T-helper 2 cell treated with Interferon-gamma antibody and Interleukin-4, amounts not matched to agents 100 ng/mL and 5 ng/mL, for 36 hours (primary cell): ENCODE results near the gene PALMD. TPM values are rescaled to one million over a fixed set of nuclear protein-coding genes. Genes with fewer than 3 reads are reported as not detected.

ENCODE experiments used
- intact Hi-C: fragments of 100-400 bp; cut with micrococcal nuclease; formaldehyde crosslinking; loops from one replicate; pipeline ENCODE4 v1.15.1; 2023
- total RNA-seq: library from RNA; stranded (reverse); gene quantifications from 2 replicates; pipeline ENCODE4 v1.2.3, GENCODE V29; 2022

PALMD gene
- total RNA-seq, 1 donor from 2014 or later: not detected

DNA sequence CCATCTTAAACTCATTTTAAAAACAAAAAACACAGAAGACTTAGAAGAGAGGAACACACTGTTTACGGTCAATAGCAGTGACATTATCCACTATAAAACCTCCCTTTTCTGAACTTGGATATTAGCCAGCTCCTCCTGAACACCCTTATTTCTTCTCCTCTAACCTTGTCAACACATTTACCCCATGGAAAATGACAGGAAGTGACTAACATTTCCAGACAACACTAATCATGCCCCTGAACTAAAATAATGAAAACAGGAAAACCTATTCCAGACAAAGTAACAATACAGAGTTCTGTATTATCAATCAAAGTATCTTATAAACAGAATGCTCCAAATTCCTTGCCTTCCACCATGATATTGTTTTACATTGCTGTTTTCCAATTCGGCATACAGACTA, 45.3 kb downstream of the PALMD start:
- intact Hi-C loops: no loop called here

DNA sequence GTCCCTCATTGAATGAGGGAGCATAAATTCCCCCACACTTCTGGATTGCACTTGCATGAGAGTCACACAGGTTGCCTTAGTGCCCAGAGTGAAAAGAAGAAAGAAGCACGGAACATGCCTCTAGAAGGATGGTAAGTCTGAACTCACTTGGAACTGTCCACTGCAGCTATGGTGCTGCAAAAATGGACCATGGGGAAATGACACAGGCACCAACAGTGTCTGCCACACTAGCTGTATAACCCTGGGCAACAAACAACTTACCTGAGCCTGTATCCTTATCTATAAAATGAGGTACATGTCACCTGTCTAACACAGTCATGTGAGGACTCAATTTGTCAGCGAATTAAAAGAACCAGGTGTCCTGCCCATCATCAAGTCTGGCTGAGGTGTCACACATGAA, 50.7 kb downstream of the PALMD start:
- intact Hi-C loops: no loop called here

DNA sequence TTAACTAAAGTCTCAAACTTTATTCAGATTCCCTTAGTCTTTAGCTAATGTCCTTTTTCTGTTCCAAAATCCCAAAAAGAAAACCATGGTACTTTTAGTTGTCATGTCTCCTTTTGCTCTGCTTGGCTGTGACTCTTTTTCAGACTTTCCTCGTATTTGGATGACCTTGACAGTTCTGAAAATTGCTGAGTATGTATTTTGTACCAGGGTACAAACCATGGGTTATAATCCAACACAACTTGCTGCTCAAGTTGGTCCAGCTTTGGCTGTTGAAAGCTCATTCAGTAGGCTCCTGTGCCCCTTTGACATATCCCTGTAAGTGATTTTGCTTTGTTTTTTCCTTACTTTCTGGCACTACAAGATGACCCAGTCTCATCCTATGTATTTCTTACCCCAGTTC, 51.7 kb downstream of the PALMD start:
- intact Hi-C loops: no loop called here

DNA sequence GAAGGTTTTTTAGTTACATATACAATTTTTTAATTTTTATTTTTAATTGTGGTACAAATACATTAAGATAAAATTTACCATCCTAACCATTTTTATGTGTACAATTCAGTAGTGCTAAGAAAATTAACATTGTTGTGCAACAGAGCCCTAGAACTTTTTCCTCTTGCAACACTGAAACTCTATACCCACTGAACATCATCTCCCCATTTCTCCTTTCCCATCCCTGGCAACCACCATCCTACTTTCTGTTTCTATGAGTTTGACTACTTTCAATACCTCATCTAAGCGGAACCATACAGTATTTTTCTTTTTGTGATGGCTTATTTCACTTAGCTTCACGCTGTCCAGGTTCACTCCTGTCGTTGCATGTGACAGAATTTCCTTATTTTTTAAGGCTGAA, 54.1 kb downstream of the PALMD start:
- intact Hi-C loops: loop anchor here (10.0 kb wide), 1 partner anchor 955 kb away; no protein-coding TSS in a partner anchor

GRCh38 chr1:99702221-99702620, 56.3 kb downstream of the PALMD start:
- intact Hi-C loops: loop anchor here (10.0 kb wide), 1 partner anchor 957 kb away; no protein-coding TSS in a partner anchor

- intact Hi-C loops: loop anchor here (10.0 kb wide), 1 partner anchor 960 kb away; no protein-coding TSS in a partner anchor
These were observed 58.5 kb downstream of the PALMD start for GRCh38 chr1:99704356-99704816.

DNA sequence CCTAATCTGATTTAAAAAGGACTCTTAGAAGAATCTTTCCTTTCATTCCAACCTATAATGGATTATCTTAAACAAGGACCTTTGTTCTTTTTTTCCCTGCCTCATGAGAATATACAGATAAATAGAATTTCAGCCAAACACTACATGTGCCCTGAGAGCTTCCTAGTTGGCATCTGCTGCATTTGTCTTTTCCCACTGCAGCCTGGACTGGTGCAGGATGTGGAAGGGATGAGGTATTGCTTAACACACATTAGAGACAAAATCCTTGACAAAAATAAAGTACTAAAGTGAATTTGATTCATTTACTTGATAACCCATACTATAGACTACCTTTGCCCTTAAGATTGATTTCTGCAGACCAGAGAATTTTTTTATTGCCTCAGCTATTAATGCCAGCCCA, 59.5 kb downstream of the PALMD start:
- intact Hi-C loops: loop anchor here (5.0 to 10.0 kb wide), 2 partner anchors 223 to 961 kb away; no protein-coding TSS in a partner anchor

DNA sequence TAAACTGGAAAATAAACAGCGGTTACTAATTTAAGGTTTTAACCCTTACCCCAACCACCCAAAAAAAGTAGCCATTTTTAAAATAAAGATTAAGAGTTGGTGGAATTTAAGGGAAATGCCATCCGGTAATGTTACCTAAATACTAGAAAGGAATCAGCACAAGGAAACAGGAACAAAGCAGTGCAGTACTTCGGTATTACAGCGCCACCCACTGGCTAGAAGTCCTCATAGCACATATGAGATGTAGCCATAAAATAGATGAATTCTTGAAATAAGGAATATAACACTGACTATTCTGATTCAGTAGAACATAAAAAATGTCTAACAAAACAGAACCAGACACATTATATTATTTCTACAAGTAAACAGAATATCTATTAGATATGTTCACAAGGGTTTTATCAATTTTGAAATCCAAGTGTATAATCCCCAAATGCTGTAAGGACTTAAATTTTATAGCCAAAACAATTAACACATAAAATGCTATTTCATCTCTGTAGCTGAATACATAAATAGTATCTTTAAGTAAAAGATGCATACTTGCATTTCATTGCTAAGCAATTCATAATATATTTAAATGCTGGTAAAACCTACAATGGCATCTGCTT, 61.7 kb downstream of the PALMD start:
- intact Hi-C loops: loop anchor here (1.0 to 10.0 kb wide), 4 partner anchors 225 to 963 kb away; no protein-coding TSS in a partner anchor

DNA sequence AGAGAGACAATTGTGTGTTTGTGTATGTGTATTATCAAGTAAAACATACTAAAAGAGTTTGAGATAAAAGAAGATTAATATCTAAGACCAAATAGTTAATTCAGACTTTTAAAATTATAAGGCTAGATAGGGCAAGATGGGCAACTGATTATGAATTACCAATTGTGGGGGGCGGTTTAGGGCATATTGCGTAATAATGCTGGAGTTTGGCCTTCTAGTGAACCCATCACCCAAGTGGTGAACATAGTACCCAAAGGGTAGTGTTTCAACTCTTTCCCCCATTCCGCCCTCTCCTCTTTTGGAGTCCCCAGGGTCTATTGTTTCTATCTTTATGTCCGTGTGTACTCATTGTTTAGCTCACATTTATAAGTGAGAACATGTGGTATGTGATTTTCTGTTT, 65.1 kb downstream of the PALMD start:
- intact Hi-C loops: no loop called here

GRCh38 chr1:99713006-99713405, 67.1 kb downstream of the PALMD start:
- intact Hi-C loops: no loop called here

- intact Hi-C loops: no loop called here
These were observed 71.1 kb downstream of the PALMD start for GRCh38 chr1:99717005-99717404.

DNA sequence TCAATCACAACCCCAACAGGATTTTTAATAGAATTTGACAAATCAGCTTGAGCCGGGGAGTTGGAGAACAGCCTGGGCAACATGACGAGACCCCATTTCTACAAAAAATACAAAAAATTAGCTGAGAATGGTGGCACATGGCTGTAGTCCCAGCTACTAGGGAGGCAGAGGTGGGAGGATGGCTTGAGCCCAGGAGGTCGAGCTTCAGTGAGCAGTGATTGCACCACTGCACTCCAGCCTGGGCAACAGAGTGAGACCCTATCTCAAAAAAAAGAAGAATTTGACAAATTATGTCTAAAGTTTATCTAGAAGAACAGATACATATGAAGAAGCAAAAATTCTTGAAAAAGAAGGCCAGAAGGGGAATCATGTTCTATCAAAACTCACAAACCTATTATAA, 77.3 kb downstream of the PALMD start:
- intact Hi-C loops: no loop called here

DNA sequence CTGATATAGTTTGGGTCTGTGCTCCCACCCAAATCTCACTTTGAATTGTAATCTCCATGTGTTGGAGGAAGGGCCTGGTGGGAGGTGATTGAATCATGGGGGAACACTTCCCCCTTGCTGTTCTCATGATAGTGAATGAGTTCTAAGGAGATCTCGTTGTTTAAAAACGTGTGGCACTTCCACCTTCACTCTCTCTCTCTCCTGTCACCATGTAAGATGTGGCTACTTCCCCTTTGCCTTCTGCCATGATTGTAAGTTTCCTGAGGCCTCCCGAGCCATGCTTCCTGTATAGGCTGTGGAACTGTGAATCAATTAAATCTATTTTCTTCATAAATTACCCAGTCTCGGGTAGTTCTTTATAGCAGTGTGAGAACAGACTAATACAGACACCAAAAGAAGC, 80.1 kb downstream of the PALMD start:
- intact Hi-C loops: no loop called here

- intact Hi-C loops: no loop called here
These were observed 80.5 kb downstream of the PALMD start for GRCh38 chr1:99726407-99726806.

DNA sequence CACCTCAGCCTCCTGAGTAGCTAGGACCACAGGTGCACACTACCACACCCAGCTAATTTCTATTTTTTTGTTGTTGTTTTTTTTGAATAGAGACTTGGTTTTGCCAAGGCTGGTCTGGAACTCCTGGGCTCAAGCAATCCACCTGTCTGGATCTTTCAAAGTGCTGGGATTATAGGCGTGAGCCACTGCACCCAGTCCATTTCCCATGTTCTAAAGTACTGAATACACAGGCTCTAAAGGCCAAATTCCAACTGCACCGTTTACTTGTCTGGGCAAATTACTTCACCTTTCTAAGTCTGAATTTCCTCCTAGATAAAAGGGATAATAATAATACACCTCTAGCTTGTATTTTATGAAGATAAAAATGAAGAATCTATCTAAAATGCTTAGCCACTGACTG, 80.9 kb downstream of the PALMD start:
- intact Hi-C loops: no loop called here

GRCh38 chr1:99727575-99728185, 81.8 kb downstream of the PALMD start:
- intact Hi-C loops: no loop called here

- intact Hi-C loops: no loop called here
These were observed 82.8 kb downstream of the PALMD start for GRCh38 chr1:99728494-99729235.

DNA sequence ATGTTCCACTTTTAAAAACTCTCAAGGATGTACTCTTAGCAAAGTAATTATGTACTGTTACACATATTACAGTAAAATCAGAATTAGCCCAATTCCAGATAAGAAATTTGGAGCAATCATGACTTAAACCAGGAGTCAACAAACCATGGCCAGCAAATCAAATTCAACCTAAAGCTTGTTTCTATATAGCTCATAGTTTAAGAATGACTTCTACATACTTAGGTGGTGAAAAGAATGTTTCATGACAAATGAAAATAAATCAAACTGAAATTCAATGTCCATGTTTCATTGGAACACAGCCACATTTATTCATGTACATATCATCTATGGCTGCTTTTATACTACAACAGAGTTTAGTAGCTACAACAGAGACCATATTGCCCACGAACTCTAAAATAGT, 85.5 kb downstream of the PALMD start:
- intact Hi-C loops: no loop called here

DNA sequence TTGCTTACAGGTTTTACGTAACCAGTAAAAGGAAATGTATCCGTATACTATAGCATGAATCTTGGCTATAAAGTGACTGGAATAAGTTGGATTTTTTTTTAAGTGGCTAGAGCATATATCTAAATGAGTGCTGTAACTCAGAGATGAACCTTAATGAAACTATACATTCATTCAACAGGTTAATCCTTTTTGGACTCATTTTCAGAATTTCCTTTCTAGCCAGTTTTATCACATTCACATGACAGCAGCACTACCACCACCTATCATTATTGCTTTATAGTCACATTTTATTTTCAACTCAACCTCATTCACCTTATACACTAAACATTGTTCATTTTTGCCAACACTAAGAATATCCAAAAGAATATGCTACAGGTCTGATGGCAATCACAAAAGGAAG, 89.9 kb downstream of the PALMD start:
- intact Hi-C loops: no loop called here

- intact Hi-C loops: no loop called here
These were observed 91.1 kb downstream of the PALMD start for GRCh38 chr1:99737016-99737415.

DNA sequence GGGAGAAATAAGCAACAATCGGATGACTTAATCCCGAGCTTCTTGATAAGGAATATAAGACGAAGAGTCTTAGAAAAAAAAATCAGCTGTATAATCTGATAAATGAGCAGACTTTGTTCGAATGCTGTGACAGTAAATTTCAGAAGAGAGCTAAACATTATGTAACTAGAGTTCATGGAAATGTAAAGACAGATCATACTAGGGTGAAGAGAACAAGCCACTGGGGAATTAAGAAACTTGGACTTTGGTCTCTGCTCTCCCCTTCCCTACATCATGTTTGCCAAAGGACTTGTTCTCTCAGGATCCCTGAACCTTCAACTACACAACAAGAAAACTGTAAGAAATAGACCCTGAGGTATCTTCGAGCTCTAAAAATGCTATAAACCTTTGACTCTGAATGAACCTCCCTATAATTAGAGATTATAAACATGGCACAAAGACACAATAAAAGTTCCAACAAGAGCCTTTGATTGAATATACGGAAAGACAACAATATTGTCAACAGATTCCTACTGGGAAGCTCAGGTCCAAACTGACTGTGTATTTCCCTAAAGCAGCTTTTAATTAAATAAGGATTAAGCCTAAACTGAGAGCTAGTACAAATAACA, 93.0 kb downstream of the PALMD start:
- intact Hi-C loops: no loop called here

DNA sequence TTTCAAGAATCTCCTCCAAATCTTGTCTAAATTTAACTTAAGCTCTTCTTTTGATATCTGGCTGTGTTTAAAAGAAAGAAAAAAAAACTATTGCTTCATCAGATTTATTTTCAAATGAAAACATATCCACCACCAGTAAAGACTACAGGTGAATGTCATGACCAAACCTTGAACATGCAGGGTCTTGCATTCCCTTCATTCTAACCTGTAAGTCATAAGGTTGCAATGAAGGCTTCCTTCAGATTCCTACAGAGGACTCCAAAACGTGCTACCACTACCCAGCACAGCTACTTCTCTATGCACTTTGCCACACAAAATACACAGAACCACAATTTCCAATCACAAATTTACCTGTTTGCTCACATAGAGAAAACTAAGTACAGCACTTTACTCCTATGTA, 94.2 kb downstream of the PALMD start:
- intact Hi-C loops: no loop called here
